ENCODE measurements around the gene FAM240A.

The FAM240A gene

DNA sequence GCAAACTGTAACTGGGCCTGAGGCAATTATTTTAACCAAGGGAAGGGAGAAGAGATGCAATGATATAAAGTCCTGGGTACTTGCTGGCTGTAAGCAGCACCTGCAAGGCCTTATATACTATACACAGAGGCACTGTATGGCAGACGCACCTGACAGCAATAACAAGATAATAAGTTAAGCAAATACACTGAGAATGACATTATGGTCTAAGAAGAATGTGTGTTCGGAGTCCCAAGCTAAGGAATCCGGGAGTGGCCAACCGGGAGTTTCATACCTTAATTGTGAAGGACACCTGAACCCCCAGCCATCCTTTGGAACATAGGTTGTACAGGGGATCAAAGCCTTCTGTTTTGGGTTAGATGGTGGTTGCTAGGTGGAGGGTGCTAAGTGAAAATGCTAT lies 13.7 kb downstream of the FAM240A start:
- no peak for DNase-seq (ENCODE audit: low read depth in 2 of 2)

DNA sequence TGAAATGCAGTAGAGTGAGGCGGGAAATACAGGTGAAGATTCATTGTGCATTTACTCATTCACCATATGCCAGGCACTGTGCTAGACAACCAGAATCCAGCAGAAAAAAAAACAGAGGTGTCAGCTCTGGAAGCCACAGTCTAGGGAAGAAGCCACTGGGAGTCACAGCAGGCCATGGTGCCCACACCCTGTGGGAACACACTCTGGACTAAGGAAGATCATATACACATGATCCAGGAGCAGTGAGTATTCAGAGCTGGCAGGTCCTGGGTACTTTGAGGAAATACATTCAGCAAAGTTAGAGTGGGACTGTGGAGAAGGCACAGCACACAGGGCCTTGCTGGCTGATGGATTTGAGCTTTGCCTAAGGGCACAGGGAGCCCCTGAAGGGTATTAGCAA lies 14.8 kb downstream of the FAM240A start:
- no peak for DNase-seq (ENCODE audit: low read depth in 2 of 2)

- DNase-seq (ENCODE audit: low read depth in 2 of 2), result no peak
These were observed 16.6 kb downstream of the FAM240A start for GRCh38 chr3:46628901-46629369.

GRCh38 chr3:46629551-46630517 lies 17.5 kb downstream of the FAM240A start:
- peak; percentile 64 to 72 for DNase-seq (ENCODE audit: low read depth in 2 of 2)

DNA sequence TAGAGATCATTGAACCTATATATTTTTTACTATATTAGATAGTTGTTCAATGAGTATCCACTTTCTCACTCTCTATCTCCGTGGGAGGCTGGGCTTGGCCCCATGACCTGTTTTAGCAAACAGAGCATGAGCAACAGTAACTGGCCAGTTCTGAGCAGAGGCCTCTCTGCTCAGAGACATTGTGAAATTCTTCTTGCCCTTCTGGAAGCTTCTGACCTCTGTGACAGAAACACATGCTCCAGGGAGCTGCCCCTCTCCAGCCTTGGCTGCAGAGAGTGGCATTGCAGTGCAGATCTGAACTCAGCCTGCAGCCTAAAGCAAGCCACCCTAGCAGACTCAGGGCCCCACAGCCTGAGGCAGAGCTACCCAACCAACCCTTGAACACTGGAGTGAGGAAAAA lies 20.5 kb downstream of the FAM240A start:
- no peak for DNase-seq (ENCODE audit: low read depth in 2 of 2)

DNA sequence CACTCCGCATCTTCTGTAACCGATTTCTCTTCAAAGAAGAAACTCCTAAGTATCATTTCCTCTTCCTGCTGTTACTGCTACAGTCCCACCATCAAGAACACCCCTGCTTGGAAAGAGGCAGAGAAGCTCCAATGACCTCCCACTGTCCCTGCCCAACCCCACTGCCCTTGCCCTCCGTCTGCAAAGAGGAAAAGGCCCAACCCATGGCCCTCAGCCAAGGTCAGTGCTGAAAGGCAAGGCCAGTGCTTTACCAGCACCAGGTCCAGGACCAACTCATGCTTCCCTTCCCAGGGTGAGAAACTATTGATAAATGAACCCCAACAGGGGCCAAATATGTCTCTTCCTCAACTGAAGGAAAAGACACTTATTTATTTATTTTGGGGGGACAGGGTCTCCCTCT lies 22.5 kb downstream of the FAM240A start:
- no peak for DNase-seq (ENCODE audit: low read depth in 2 of 2)

DNA sequence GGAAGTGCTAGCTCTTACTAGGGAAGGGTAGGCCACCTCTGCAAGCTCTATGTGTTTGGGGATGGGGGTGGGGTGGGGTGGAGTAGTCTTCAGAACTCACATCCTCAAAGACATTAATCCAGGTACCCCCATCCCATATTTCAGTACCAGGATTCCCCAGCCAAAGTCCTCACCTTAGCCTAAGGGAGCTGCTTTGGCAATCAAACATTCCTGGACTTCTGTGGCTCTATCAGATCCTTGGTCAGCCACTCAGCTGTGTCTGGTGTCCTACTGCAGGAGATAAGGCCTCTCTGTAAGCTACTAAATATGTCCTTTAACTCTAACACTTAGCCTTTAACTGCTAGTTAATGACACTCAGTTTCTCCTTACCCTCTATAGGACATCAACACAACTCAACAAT lies 26.9 kb downstream of the FAM240A start:
- DNase-seq (ENCODE audit: low read depth in 2 of 2), result no peak

- no peak for DNase-seq (ENCODE audit: low read depth in 2 of 2)
These were observed 28.6 kb downstream of the FAM240A start for GRCh38 chr3:46640927-46641326.

- DNase-seq (ENCODE audit: low read depth in 2 of 2), result no peak
These were observed 30.6 kb downstream of the FAM240A start for GRCh38 chr3:46642971-46643370.

DNA sequence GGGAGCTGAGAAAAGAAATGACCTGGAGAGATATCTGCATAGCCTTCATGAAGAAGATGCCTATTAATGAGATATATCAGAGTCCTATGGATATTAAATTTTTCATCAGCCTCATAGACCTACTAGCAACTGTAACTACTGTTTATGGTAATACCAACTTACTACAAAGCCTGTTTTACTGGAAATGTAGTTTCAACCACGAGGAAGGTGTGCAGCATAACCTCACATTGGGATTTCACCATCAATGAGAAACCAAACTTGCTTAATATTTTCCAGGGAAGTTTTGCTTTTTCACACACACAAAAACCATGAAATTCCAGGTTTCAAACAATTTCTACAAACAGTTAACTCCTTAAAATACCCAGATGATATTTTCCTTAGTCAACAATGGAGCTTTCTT lies 31.4 kb downstream of the FAM240A start:
- DNase-seq (ENCODE audit: low read depth in 2 of 2), result no peak

GRCh38 chr3:46646700-46647099 lies 34.4 kb downstream of the FAM240A start:
- no peak for DNase-seq (ENCODE audit: low read depth in 2 of 2)

DNA sequence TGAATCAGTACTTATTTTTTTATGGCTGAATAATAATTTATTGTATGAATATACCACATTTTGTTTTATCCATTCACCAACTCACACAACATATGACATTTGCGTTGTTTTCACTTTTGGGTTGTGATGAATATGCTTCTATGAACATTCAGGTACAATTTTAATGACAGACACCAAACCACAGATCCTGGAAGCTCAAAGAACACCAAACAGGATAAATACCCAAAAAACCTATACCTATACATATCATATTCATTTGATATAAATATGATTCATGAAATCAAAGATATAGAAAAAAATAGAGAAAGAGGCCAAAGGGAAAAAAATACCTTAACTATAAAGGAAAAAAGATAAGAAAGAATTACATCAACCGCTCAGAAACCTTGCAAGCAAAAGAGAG lies 35.8 kb downstream of the FAM240A start:
- no peak for DNase-seq (ENCODE audit: low read depth in 2 of 2)

DNA sequence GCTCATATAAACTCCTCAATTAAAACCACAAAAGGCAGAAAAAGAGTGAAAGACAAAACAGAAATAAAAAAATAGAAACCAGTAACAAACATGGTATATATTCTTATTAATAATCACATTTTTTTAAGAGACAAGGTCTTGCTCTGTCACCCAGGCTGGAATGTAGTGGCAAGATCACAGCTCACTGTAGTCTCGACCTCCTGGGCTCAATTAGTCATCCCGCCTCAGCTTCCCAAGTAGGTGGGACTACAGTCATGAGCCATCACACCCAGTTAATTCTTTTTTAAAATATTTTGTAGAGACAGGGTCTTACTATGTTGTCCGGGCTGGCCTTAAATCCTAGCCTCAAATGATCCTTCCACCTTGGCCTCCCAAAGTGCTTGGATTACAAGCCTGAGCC lies 37.1 kb downstream of the FAM240A start:
- no peak for DNase-seq (ENCODE audit: low read depth in 2 of 2)

DNA sequence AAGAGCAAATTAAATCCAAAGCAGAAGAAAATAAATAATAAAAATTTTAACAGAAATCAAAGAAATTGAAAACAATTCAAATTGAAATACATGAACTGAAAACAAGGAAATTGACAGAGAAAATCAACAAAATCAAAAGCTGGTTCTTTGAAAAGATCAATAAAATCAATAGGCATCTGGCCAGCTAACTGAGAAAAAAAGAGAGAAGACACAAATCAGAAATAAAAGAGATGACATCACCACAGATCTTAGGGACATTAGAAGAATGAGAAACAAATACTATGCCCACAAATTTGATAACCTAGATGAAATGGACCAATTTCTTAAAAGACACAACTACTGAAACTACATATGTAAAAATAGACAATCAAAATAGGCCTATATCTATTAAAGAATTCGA lies 38.8 kb downstream of the FAM240A start:
- no peak for DNase-seq (ENCODE audit: low read depth in 2 of 2)

GRCh38 chr3:46655271-46655670 lies 42.9 kb downstream of the FAM240A start:
- DNase-seq (ENCODE audit: low read depth in 2 of 2), result no peak

DNA sequence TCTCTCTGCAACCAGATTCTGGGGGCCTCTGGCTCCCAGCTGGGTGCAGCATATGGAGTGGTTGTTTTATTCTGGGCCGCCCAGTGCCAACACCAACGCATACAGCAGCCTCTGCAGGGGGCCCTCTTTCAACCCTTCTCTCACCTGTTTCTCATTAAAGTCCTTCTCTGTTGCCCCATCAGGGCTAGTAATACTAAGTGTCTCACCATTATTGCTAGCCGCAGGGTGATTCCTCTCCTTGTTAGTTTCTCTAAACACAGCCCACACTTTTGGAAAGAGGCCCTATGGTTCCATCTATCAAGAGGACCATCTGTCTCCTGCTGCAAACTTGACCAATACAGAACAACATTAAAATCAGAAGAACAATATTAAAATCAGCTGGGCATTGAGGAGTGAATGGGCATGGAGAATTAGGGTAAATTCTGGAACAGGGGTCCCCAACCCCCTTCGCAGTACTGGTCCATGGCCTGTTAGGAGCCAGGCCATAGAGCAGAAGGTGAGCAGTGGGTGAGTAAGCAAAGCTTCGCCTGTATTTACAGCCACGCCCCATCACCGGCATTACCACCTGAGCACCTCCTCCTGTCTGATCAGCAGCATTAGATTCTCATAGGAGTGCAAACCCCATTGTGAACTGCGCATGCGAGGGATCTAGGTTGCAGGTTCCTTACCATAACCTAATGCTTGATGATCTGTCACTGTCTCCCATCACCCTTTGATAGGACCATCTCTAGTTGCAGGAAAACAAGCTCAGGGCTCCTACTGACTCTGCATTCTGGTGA lies 44.6 kb downstream of the FAM240A start:
- no peak for DNase-seq (ENCODE audit: low read depth in 2 of 2)

- no peak for DNase-seq (ENCODE audit: low read depth in 2 of 2)
These were observed 47.0 kb downstream of the FAM240A start for GRCh38 chr3:46659285-46659684.

DNA sequence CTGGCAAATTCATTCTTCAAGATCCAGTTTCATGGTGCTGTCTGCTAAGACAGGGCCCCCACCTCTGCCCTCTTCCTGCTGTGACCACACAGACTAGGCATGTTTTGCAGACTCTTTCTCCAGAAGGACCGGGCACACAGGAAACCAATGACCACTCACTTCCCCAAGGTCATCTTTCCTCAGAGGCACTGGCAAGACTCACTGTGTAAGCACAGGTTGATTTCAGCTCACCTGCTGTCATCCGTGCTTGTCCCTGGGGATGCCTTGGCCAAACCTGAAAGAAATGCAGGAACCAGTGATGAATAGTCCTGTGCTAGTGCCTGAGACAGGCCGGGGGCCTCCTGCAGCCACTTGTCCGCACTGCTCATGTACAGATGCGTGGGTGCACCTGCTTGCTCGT lies 47.7 kb downstream of the FAM240A start:
- no peak for DNase-seq (ENCODE audit: low read depth in 2 of 2)

GRCh38 chr3:46660543-46661523 lies 48.5 kb downstream of the FAM240A start:
- no peak for DNase-seq (ENCODE audit: low read depth in 2 of 2)

DNA sequence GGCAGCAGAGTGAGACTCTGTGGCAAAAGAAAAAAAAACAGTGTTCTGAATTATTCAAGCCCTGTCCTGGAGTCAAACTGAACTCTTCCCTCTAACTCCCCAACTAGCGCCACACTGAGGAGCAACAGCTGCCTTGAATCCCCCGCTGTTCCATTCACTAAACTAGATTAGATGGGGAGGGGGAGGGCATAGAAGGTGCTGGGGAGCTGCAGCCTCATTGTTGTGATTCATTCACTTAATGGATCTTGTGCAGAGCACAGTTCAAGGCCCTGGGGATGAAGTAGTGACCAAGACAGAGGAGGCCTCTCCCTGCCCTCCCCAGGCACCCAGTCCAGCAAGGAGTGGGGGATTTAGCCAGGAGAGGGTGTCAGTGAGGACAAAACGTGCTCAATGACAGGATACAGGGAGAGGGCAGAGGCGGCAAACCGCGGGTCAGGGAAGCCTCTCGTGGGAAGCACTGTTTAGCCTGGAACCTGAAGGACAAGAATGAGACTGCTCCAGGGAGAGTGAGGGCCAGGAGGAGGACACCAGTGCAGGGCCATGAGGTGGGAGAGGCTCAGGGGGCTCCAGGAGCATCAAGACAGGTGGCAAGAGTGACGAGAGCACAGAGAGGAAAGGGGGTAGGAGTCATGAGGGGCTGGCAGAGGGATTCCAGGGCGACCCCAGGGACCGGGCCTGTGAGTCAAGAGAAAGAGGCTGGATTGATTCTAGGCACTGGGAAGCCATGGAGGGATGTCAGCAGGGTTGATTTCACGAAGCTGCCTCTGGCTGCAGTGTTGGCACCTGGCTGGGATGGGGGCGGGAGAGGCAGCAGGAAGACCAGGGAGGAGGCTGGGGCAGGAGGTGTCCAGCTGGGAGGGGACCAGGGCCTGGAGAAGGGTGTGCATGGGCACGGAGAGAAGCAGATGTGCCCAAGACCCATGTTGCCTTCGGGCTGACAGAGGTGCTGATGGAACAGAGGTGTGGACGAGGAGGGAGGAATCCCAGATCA lies 49.7 kb downstream of the FAM240A start:
- DNase-seq (ENCODE audit: low read depth in 2 of 2), result no peak
